Activated naive CD4-positive, alpha-beta T cell treated with anti-CD3 and anti-CD28 coated beads for 36 hours (primary cell): ENCODE results near the gene OR2A42. TPM values are rescaled to one million over a fixed set of nuclear protein-coding genes. Genes with fewer than 3 reads are reported as not detected.
"Not testable (repeated sequence)": the region's sequence is repeated elsewhere in the genome, so short reads cannot be mapped to it uniquely, and the experiment has no call there.

ENCODE experiments used
- CTCF ChIA-PET: fragments of 350-600 bp; sonication (Branson Sonifier 250); formaldehyde crosslinking; loops from one replicate; lab custom pipeline; 2021; ENCODE audit warnings: antibody characterized with exemption; lab: Charles Lee
- DNase-seq: peaks from one replicate; pipeline ENCODE4 v3.0.0-alpha.2; 2020
- H3K27ac Mint-ChIP-seq: one replicate; pipeline ENCODE4 v1.8.0; 2021; ENCODE audit warnings: mild to moderate bottlenecking, mixed read lengths
- H3K27me3 Mint-ChIP-seq: one replicate; pipeline ENCODE4 v1.8.0; 2021; ENCODE audit warnings: low read depth, mixed read lengths
- H3K36me3 Mint-ChIP-seq: one replicate; pipeline ENCODE4 v1.8.0; 2021; ENCODE audit warnings: low read depth, mixed read lengths
- H3K4me1 Mint-ChIP-seq: one replicate; pipeline ENCODE4 v1.8.0; 2021; ENCODE audit warnings: low read depth, mixed read lengths
- H3K4me3 Mint-ChIP-seq: one replicate; pipeline ENCODE4 v1.8.0; 2021; ENCODE audit warnings: mild to moderate bottlenecking, moderate library complexity, mixed read lengths
- H3K9me3 Mint-ChIP-seq: one replicate; pipeline ENCODE4 v1.8.0; 2021; ENCODE audit warnings: mixed read lengths
- intact Hi-C: fragments of 100-400 bp; cut with micrococcal nuclease; formaldehyde crosslinking; loops from one replicate; pipeline ENCODE4 v1.15.1; 2023
- total RNA-seq, 2 experiments: library from RNA; stranded (reverse); gene quantifications; one replicate each; pipeline ENCODE4 v1.2.3, GENCODE V29; 2021

OR2A42 gene
- total RNA-seq, 2 experiments from 2014 or later, result not detected

DNA sequence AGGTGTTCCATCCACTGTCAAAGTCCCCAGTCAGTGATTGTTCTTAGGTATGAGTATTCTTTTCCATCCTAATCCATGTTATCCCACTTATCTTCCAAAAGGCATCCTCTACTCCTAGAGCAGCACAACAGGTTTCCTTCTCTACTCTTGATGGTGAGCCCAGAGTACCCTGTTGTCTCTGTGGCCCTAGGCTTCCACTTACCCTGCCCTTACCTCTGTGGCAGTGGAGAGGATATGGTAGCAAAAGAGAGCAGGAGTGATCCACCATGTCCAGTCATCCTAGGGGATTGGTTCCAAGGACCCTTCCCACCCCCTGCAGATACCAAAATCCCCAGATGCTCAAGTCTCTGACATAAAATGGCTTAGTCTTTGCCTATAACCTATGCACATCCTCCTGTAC is 22.2 kb downstream of the OR2A42 start:
- H3K4me3 Mint-ChIP-seq, H3K4me1 Mint-ChIP-seq, H3K27ac Mint-ChIP-seq, H3K9me3 Mint-ChIP-seq, DNase-seq, intact Hi-C loops, CTCF ChIA-PET, H3K36me3 Mint-ChIP-seq, H3K27me3 Mint-ChIP-seq: not testable (repeated sequence)

DNA sequence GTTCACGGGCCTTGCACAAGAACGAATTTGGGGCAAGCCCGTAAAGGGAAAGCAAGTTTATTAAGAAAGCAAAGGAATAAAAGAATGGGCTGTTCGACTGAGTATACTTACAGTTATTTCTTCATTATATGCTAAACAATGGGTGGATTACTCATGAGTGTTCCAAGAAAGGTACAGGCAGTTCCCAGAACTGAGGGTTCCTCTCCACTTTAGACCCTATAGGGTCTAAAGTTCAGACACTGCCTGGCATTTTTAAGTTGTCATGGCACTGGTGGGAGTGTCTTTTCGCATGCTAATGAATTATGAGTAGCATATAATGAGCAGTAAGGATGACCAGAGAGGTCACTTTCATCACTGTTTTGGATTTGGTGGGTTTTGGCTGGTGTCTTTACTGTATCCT is 34.1 kb downstream of the OR2A42 start:
- H3K4me1 Mint-ChIP-seq, H3K36me3 Mint-ChIP-seq, CTCF ChIA-PET, H3K27me3 Mint-ChIP-seq, H3K27ac Mint-ChIP-seq, DNase-seq, H3K9me3 Mint-ChIP-seq, intact Hi-C loops, H3K4me3 Mint-ChIP-seq: not testable (repeated sequence)

DNA sequence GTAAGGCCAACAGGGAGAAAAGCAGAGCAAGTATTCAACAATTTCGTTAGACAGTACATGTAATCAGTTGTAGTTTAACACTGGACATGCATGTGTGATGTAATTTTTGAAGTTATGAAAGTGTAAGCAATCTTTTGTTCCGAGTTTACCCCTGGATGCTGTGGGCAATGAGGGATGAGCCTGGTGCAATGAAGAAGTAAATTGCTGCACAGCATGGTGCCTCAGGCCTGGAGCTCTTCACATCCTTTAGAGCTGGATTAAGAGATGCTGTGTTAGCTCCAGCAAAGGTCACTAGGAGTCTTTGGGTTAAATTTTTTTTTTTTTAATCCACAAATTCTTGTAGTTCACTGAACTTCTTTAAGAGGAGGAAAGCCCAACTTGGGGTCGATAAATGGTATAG is 36.3 kb downstream of the OR2A42 start:
- H3K27me3 Mint-ChIP-seq, H3K27ac Mint-ChIP-seq, H3K4me1 Mint-ChIP-seq, intact Hi-C loops, DNase-seq, CTCF ChIA-PET, H3K36me3 Mint-ChIP-seq, H3K9me3 Mint-ChIP-seq, H3K4me3 Mint-ChIP-seq: not testable (repeated sequence)

DNA sequence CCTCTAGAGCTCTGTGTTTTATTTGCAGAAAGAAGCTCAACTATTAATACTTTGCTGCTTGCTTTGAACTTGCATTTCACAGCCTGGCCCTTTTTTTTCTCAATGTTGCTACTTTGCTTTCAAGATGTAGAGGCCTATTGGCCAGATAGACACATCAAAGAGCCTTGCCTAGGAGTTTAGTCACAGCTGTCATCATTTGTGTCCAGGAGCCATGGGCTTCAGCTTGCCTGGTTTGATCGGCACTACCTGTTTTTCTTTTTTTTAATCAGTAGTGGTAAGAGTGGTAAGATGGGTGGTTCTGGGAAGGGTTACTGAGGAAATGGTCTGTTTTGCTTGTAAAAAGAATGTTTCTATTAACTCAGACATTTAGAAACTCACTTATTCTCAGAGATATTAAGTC is 37.4 kb downstream of the OR2A42 start:
- peaks cover 12% of the 10 kb centered on the region for H3K4me1 Mint-ChIP-seq
- H3K27ac Mint-ChIP-seq, intact Hi-C loops, H3K4me3 Mint-ChIP-seq, CTCF ChIA-PET, H3K36me3 Mint-ChIP-seq, H3K27me3 Mint-ChIP-seq, H3K9me3 Mint-ChIP-seq, DNase-seq: not testable (repeated sequence)

DNA sequence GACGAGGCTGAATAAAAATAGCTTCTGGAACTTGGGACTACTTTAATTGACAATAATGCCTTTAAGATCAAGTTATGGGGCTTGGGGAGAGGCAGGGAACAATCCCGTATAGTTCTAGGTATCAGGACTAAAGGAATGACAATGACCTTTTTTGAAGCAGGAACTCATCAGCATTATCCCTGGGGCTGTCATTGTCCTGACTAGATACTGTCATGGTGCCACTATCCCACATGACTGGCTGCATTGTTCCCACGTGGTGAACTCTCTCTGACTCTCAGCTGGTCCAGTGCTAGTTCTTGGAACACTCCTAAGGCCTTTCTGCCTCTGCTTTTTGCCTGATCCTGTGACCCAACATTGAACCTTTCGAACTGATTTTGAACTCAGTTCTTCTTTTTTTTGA is 40.5 kb downstream of the OR2A42 start:
- peaks cover 14% of the 10 kb centered on the region for H3K4me1 Mint-ChIP-seq
- DNase-seq, H3K9me3 Mint-ChIP-seq, intact Hi-C loops, H3K4me3 Mint-ChIP-seq, H3K27me3 Mint-ChIP-seq, H3K27ac Mint-ChIP-seq, CTCF ChIA-PET, H3K36me3 Mint-ChIP-seq: not testable (repeated sequence)

DNA sequence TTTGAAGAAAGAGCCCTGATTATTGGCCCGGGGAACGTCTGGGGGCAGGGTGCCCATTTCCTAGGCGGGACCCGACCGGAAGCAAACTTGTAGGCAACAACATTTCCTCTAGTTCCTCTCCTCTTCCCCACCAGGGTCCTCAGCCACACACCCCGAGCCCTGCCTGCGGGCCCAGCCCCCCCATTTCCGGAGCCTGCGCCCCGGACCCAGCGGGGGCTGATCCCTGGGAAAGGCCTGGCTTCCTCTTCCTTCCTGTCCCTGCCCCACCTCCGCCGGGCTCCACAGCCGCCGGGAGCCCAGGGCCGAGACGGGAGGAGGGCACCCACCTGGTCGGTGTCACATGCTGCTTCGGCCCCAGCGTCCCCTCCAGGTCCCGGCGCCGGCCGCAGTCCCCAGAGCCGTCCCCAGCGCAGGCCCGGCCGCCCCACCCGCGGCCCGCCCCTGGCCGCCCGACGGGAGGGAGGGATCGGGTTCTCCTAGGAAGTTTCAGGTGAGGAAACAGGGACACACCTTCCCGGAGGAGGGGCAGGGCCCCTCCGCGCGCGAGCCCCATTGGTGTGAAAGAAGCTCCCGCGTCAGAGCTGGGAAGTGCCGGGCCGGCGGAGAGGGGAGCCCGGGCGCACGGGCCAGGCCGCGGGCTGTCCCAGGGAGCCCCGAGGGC is 44.1 kb downstream of the OR2A42 start, which contains the start of gene ARHGEF35:
Gene ARHGEF35 (minus strand): TSS at position 622 of the 661 bp plus-strand sequence. CDS start 7,450 bp downstream, outside the sequence.
- peaks cover 14% of the 10 kb centered on the region for H3K4me1 Mint-ChIP-seq
- intact Hi-C loops, H3K36me3 Mint-ChIP-seq, CTCF ChIA-PET, H3K27me3 Mint-ChIP-seq, H3K27ac Mint-ChIP-seq, H3K9me3 Mint-ChIP-seq: not testable (repeated sequence)
- DNase-seq, result peak; percentile 26
- peak within 1 kb of the TSS; percentile 65 for H3K4me3 Mint-ChIP-seq

DNA sequence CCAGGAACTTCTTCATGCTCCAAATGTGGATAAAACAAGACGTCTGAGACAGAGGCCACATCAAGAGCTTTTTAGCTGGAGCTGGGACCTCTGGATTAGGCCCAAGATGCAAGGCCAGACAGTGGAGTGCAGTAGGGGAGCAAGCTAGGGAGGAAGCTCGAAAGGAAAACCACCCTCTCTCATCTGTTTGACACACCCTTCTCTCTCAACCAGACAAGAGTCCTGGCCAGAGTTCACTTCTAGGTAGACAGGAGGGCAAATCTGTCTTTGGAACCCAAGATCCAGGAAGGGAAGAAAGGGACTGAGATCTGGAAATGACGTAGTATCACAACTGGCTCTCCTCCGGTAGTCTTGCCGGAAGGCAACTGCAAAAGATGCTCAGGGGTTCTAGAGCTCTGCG is 45.0 kb downstream of the OR2A42 start:
- DNase-seq, intact Hi-C loops, H3K9me3 Mint-ChIP-seq, H3K27me3 Mint-ChIP-seq, CTCF ChIA-PET, H3K4me3 Mint-ChIP-seq, H3K36me3 Mint-ChIP-seq, H3K27ac Mint-ChIP-seq: not testable (repeated sequence)
- H3K4me1 Mint-ChIP-seq, result peaks cover 12% of the 10 kb centered on the region

DNA sequence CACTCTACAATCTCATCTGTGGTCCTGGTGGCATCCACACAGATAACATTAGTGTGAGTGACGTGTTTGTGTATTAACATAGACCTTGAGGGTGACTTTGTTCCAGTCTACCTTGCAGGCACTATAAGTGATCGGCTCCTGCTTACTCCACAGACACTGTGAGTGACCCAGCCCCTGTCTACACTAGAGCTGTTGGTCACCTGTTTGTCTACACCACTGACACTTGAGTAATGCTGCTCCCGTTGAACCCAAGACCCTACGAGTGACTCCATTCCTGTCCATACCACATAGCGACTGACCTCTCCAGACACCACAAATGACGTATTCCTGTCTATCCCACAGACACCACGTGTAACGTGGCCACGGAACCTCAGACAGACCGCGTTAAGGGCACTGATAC is 45.6 kb downstream of the OR2A42 start:
- H3K36me3 Mint-ChIP-seq, H3K9me3 Mint-ChIP-seq, intact Hi-C loops, H3K4me3 Mint-ChIP-seq, H3K27ac Mint-ChIP-seq, CTCF ChIA-PET, H3K27me3 Mint-ChIP-seq, H3K4me1 Mint-ChIP-seq, DNase-seq: not testable (repeated sequence)

DNA sequence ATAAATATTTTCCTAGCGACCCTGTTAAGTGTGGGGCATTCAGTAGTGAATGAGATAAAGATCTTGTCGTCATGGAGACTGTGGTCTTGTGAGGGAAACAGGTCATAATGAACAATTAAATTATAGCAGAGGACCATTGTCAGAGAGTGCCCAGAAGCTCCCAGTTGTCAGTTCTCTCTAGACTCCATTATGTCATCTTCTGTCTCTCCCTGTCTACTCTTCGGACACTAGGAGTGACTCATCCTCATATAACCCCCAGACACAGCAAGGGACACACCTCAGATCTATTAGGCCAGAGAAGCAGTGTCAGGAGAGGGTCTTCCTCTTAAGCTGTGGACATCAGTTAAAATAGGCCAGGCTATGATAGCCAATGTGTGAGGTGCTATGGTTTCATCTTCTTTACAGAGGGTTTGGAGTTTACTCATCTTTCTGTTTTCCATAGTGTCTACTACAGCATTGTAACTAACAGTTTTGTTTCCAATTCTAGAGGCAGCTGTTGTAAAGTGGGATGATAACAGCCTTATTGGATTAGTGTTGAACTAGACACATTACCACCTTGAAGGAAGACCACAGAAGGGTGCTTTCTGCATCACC is 50.7 kb downstream of the OR2A42 start:
- intact Hi-C loops, H3K4me1 Mint-ChIP-seq, H3K4me3 Mint-ChIP-seq, H3K9me3 Mint-ChIP-seq, H3K27me3 Mint-ChIP-seq, H3K36me3 Mint-ChIP-seq, H3K27ac Mint-ChIP-seq, DNase-seq, CTCF ChIA-PET: not testable (repeated sequence)

DNA sequence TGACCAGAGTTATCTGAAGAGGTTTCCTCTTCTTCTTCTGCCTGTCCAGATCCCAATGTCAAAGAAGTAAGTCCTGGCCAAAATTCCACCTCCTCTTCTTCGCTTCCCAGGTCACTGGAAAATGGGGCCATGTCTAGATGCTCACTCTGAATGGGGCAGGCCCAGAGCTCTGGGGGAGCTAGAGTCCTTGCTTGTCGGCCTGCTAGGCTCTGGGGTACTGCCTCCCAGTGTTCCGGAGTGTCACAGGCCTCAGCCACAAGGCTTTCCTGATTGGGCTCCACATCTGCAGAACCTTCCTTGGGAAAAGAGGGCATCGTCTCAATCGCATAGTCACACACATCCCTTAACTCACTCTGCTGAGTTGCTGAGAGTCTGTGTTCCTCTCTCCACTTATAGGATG is 51.6 kb downstream of the OR2A42 start:
- H3K36me3 Mint-ChIP-seq, H3K4me3 Mint-ChIP-seq, H3K4me1 Mint-ChIP-seq, CTCF ChIA-PET, H3K27me3 Mint-ChIP-seq, DNase-seq, H3K27ac Mint-ChIP-seq, intact Hi-C loops, H3K9me3 Mint-ChIP-seq: not testable (repeated sequence)

DNA sequence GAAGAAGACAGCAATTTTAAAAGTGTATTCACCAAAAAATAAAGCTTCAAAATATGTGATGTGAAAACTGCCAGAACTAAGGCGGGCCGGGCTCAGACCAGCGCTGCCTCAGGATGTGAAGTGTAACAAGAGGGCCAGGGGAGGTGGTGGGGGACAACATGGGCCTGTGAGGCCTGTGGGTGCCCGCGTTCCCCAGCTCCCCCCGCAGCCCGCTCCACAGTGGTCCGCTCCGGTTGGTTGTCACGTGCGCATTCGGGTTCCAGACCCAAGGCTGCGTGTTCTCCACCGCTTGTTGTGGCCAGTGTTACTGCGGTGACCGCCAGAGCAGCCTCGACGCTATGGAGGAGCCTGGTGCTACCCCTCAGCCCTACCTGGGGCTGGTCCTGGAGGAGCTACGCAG is 56.2 kb downstream of the OR2A42 start, which contains the start of gene CTAGE4:
Gene CTAGE4 (plus strand): TSS at position 301 of the 400 bp plus-strand sequence. CDS start 38 bp downstream, at position 339.
- CTCF ChIA-PET, H3K27ac Mint-ChIP-seq, H3K36me3 Mint-ChIP-seq, H3K4me3 Mint-ChIP-seq, DNase-seq, H3K4me1 Mint-ChIP-seq, H3K9me3 Mint-ChIP-seq, H3K27me3 Mint-ChIP-seq, intact Hi-C loops: not testable (repeated sequence)

DNA sequence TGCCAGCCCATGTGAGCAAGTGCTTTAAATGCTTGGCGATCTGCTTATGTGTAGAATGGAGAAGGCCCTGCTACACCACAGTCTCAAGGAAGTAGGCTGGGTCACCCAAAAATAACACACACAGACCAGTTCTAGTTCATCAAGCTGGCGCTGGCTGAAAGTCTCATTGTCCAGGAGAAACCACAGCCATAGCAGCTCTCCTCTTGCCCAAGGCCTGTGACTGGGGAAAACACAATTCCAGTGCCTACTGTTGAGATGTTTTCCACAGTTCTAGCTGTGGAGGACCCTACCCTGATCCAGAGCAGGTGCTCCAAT is 60.3 kb downstream of the OR2A42 start:
- H3K4me3 Mint-ChIP-seq, H3K4me1 Mint-ChIP-seq, H3K27me3 Mint-ChIP-seq, CTCF ChIA-PET, DNase-seq, H3K9me3 Mint-ChIP-seq, H3K36me3 Mint-ChIP-seq, H3K27ac Mint-ChIP-seq: not testable (repeated sequence)
- intact Hi-C loops, result loop anchor here (5.0 kb wide), 2 partner anchors 213 to 258 kb away; no protein-coding TSS in a partner anchor
